Immature natural killer cell (primary cell): ENCODE measurements around the gene ENKD1. TPM values are rescaled to one million over a fixed set of nuclear protein-coding genes. Genes with fewer than 3 reads are reported as not detected.

Experiments used
- DNase-seq, 3 donors: peaks; one replicate each; pipeline ENCODE4 v3.0.0; 2022; ENCODE audit warnings: mixed read lengths in 1 of 3
- H3K27ac Mint-ChIP-seq, 6 donors: one replicate each; pipeline ENCODE4 v1.8.0; 2020; ENCODE audit warnings: mixed read lengths in 6 of 6, mild to moderate bottlenecking in 5 of 6, inconsistent platforms in 4 of 6, moderate library complexity in 3 of 6
- H3K27me3 Mint-ChIP-seq, 3 donors: one replicate each; pipeline ENCODE4 v1.8.0; 2020 to 2021; ENCODE audit warnings: low read depth in 3 of 3, mild to moderate bottlenecking in 3 of 3, mixed read lengths in 3 of 3, moderate library complexity in 3 of 3, inconsistent platforms in 1 of 3
- H3K36me3 Mint-ChIP-seq, 3 donors: one replicate each; pipeline ENCODE4 v1.8.0; 2020; ENCODE audit warnings: mixed read lengths in 3 of 3, inconsistent platforms in 2 of 3, mild to moderate bottlenecking in 2 of 3
- H3K4me1 Mint-ChIP-seq, 2 donors: one replicate each; pipeline ENCODE4 v1.8.0; 2020; ENCODE audit warnings: inconsistent platforms in 2 of 2, mild to moderate bottlenecking in 2 of 2, mixed read lengths in 2 of 2, moderate library complexity in 1 of 2
- H3K4me3 Mint-ChIP-seq, 5 donors: one replicate each; pipeline ENCODE4 v1.8.0; 2020; ENCODE audit warnings: mild to moderate bottlenecking in 5 of 5, mixed read lengths in 5 of 5, inconsistent platforms in 3 of 5, moderate library complexity in 3 of 5
- H3K9me3 Mint-ChIP-seq, 6 donors: one replicate each; pipeline ENCODE4 v1.8.0; 2020; ENCODE audit warnings: mild to moderate bottlenecking in 6 of 6, mixed read lengths in 6 of 6, inconsistent platforms in 4 of 6, moderate library complexity in 3 of 6
- polyA plus RNA-seq, 3 donors: library from polyadenylated mRNA; unstranded; fragments of 300-500 nt; fragmentation: Illumina TruSeq; gene quantifications; one replicate each; pipeline ENCODE4 v1.2.3, GENCODE V29; 2021

The ENKD1 gene
- polyA plus RNA-seq, 3 donors from 2014 or later = 0.43 to 1.9 (median 0.48) TPM

GRCh38 chr16:67656344-67657016 lies 10.1 kb downstream of the ENKD1 start:
- Mint-ChIP-seq H3K27me3 (peaks cover 8 to 12% (median 10%) of the 10 kb centered on the region in 3 donors), H3K4me3 (no peak overlapping the region), H3K36me3 (peaks cover 0 to 3% (median 0%) of the 10 kb centered on the region in 3 donors), H3K9me3 (no peaks in the 10 kb centered on the region), H3K4me1 (peaks cover 9 to 23% of the 10 kb centered on the region in 2 donors), H3K27ac (no peak overlapping the region)
- no peak for DNase-seq

DNA sequence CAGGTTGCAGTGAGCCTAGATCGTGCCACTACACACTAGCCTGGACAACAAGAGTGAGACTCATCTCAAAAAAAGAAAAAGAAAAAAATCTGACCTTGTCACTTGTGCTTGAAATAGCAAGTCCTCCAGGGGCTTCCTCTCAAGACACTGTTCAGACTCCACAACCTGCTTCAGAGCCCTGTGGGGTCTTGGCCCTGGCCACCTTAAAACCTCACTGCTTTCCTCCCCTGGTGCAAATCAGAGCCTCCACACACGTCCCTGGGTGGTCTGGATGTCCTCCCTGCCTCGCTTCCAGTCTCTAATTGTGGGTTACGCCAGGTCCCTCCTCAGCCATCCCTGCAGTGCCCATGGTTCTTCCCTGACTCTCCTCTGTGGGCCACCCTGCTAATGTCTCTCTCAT lies 11.2 kb downstream of the ENKD1 start:
- no peak for DNase-seq
- H3K27ac Mint-ChIP-seq = peak overlapping the region in 5 of 6 donors; percentile 4 to 82 (median 26)
- H3K9me3 Mint-ChIP-seq = no peaks in the 10 kb centered on the region
- H3K27me3 Mint-ChIP-seq = peaks cover 2 to 9% (median 3%) of the 10 kb centered on the region in 3 donors
- peaks cover 9 to 17% of the 10 kb centered on the region in 2 donors for H3K4me1 Mint-ChIP-seq
- no peak overlapping the region for H3K4me3 Mint-ChIP-seq
- peaks cover 6 to 9% (median 6%) of the 10 kb centered on the region in 3 donors for H3K36me3 Mint-ChIP-seq

GRCh38 chr16:67654403-67654911 lies 12.1 kb downstream of the ENKD1 start:
- no peak overlapping the region for H3K4me3 Mint-ChIP-seq
- peaks cover 0 to 7% (median 2%) of the 10 kb centered on the region in 3 donors for H3K27me3 Mint-ChIP-seq
- no peak for DNase-seq
- no peaks in the 10 kb centered on the region for H3K9me3 Mint-ChIP-seq
- H3K27ac Mint-ChIP-seq = peak overlapping the region in 1 of 6 donors; percentile 57
- peaks cover 9 to 16% of the 10 kb centered on the region in 2 donors for H3K4me1 Mint-ChIP-seq
- H3K36me3 Mint-ChIP-seq = peaks cover 9 to 11% (median 10%) of the 10 kb centered on the region in 3 donors

GRCh38 chr16:67653789-67654402 lies 12.7 kb downstream of the ENKD1 start:
- no peak for DNase-seq
- Mint-ChIP-seq H3K9me3 (no peaks in the 10 kb centered on the region), H3K4me1 (peaks cover 3 to 10% of the 10 kb centered on the region in 2 donors), H3K4me3 (peak overlapping the region in 1 of 5 donors; percentile 57), H3K36me3 (peaks cover 9 to 11% (median 10%) of the 10 kb centered on the region in 3 donors), H3K27me3 (peaks cover 0 to 4% (median 2%) of the 10 kb centered on the region in 3 donors), H3K27ac (no peak overlapping the region)

DNA sequence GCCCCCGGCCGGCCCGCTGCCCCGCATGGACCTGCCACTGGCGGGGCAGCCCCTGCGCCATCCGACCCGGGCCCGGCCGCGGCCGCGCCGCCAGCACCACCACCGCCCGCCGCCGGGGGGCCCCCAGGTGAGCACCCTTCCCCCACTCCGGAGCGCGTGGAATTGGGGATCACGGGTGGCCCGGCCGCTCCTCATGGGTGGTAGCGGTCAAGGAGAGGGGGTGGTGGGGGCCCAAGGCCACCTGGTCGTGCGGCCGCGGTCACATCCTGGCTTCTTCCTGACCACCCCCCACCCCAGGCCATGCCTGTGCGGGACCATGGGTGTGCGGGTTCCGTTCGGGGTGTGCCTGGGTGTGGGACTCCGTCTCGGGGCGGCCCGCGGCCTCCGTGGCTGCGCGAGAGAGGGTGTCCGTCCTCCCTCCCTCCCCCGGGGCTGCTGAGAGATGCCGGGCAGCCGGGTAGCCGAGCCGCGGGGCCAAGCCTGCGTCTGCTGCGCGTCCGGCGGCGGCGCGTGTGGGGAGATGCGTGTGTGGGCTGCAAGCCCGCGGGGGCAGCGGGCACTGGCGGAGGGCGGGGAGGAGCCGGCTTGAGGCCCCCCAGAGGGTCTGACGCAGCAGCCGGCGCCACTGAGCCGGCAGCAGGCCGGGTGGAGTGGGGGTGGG lies 13.3 kb downstream of the ENKD1 start:
- Mint-ChIP-seq H3K9me3 (no peaks in the 10 kb centered on the region), H3K4me1 (peaks cover 0 to 4% of the 10 kb centered on the region in 2 donors), H3K4me3 (no peak overlapping the region), H3K27ac (no peak overlapping the region), H3K27me3 (peaks cover 0 to 2% (median 2%) of the 10 kb centered on the region in 3 donors), H3K36me3 (peaks cover 9 to 11% (median 10%) of the 10 kb centered on the region in 3 donors)
- no peak for DNase-seq

- peaks cover 9 to 11% (median 10%) of the 10 kb centered on the region in 3 donors for H3K36me3 Mint-ChIP-seq
- H3K27ac Mint-ChIP-seq = no peak overlapping the region
- H3K9me3 Mint-ChIP-seq = no peaks in the 10 kb centered on the region
These were observed 13.9 kb downstream of the ENKD1 start for GRCh38 chr16:67652578-67653127.

DNA sequence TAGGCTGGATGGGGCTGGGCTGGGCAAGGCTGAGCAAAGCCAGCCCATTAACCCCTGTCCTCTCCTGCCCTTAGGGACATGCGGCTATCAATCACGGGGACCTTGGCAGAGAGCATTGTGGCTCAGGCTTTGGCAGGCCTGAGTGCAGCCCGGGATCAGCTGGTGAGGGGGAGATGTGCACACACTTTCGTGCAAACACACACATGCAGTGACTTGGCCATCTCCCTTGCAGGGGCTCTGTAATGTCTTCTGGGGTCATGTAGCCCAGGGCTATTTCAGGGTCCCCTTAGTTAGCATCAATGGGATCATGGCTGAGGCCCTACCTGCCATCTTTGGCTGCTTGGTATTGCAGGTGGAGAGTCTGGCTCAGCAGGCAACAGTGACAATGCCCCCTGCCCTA lies 14.7 kb downstream of the ENKD1 start:
- DNase-seq = no peak
- Mint-ChIP-seq H3K4me3 (no peak overlapping the region), H3K27ac (peak overlapping the region in 1 of 6 donors; percentile 49), H3K36me3 (peaks cover 9 to 11% (median 10%) of the 10 kb centered on the region in 3 donors), H3K4me1 (peaks cover 0 to 4% of the 10 kb centered on the region in 2 donors), H3K9me3 (no peaks in the 10 kb centered on the region), H3K27me3 (peaks cover 0 to 4% (median 2%) of the 10 kb centered on the region in 3 donors)

More at GRCh38 chr16:67652578-67653127, 13.9 kb downstream of the ENKD1 start:
- Mint-ChIP-seq H3K4me1 (peaks cover 0 to 4% of the 10 kb centered on the region in 2 donors), H3K27me3 (peaks cover 0 to 2% (median 2%) of the 10 kb centered on the region in 3 donors), H3K4me3 (no peak overlapping the region)
- DNase-seq = no peak

DNA sequence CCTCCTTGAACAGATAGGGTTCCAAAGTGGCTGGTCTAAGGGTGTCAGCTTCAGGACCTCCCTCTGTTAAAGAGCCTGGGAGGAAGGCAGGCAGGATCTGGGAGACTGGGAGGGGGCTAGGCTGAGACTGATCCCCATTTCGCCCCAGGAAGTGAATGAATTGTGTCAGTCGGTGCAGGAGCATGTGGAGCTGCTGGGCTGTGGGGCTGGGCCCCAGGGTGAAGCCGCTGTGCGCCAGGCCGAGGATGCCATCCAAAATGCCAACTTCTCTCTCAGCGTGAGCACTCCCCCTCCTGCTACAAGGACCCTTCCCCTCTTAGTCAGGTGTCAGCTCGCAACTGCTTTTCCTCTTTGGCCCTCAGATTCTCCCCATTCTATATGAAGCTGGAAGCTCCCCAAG lies 15.5 kb downstream of the ENKD1 start:
- peaks cover 9 to 11% (median 10%) of the 10 kb centered on the region in 3 donors for H3K36me3 Mint-ChIP-seq

DNA sequence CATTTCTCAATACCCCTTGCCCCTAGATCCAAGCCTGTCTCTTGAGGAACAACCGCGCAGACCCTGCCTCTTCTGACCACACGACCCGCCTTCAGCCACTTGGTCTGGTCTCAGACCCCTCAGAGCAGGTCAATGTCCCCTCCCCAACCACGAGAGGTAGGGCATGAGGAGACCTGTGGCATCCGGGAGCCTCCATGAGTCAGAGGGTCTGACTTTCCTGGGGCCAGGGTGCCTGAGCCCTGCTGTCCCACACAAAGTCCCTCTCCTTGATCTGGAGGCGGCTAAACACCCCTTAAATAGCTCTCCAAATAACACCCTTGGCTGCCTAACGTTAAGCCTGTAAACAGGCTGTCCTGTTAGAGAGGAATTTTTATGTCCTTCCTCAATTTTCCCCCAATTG lies 16.5 kb downstream of the ENKD1 start:
- Mint-ChIP-seq H3K27me3 (peaks cover 0 to 2% (median 0%) of the 10 kb centered on the region in 3 donors), H3K9me3 (no peaks in the 10 kb centered on the region), H3K36me3 (peaks cover 9 to 11% (median 10%) of the 10 kb centered on the region in 3 donors), H3K27ac (peak overlapping the region in 1 of 6 donors; percentile 43), H3K4me1 (peaks cover 0 to 10% of the 10 kb centered on the region in 2 donors), H3K4me3 (no peak overlapping the region)
- DNase-seq = no peak

More for the DNA sequence above, 15.5 kb downstream of the ENKD1 start:
- Mint-ChIP-seq H3K27ac (no peak overlapping the region), H3K27me3 (peaks cover 0 to 2% (median 2%) of the 10 kb centered on the region in 3 donors), H3K4me3 (no peak overlapping the region), H3K9me3 (no peaks in the 10 kb centered on the region), H3K4me1 (peaks cover 0 to 6% of the 10 kb centered on the region in 2 donors)
- DNase-seq = no peak

DNA sequence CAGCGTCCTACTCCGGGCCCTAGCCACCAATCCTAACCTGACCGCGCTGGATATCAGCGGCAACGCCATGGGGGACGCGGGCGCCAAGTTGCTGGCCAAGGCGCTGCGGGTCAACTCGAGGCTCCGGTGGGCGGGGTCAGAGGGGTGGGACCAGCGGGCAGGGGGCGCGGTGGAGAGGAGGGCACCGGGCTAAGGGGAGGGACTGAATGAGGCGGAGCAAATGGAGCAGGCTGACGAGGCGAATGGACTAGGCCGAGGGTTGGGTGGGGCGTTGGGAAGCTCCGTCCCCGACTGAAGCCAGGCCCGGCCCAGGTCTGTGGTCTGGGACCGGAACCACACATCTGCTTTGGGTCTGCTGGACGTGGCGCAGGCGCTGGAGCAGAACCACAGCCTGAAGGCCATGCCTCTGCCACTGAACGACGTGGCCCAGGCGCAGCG lies 17.0 kb downstream of the ENKD1 start:
- Mint-ChIP-seq H3K9me3 (no peaks in the 10 kb centered on the region), H3K4me1 (peaks cover 0 to 10% of the 10 kb centered on the region in 2 donors), H3K4me3 (no peak overlapping the region), H3K27ac (no peak overlapping the region), H3K27me3 (peaks cover 0 to 2% (median under 1%) of the 10 kb centered on the region in 3 donors), H3K36me3 (peaks cover 9 to 11% (median 10%) of the 10 kb centered on the region in 3 donors)
- DNase-seq = no peak

GRCh38 chr16:67648764-67649407 lies 17.7 kb downstream of the ENKD1 start:
- peaks cover 0 to 2% (median 2%) of the 10 kb centered on the region in 3 donors for H3K27me3 Mint-ChIP-seq
- H3K36me3 Mint-ChIP-seq = peaks cover 9 to 11% (median 10%) of the 10 kb centered on the region in 3 donors
- no peak for DNase-seq
- H3K27ac Mint-ChIP-seq = no peak overlapping the region
- no peaks in the 10 kb centered on the region for H3K9me3 Mint-ChIP-seq
- H3K4me3 Mint-ChIP-seq = no peak overlapping the region
- H3K4me1 Mint-ChIP-seq = peaks cover 0 to 14% of the 10 kb centered on the region in 2 donors

GRCh38 chr16:67648088-67648763 lies 18.3 kb downstream of the ENKD1 start:
- H3K27ac Mint-ChIP-seq = no peak overlapping the region
- DNase-seq = no peak
- peaks cover 0 to 15% of the 10 kb centered on the region in 2 donors for H3K4me1 Mint-ChIP-seq
- H3K4me3 Mint-ChIP-seq = no peak overlapping the region
- H3K27me3 Mint-ChIP-seq = peaks cover 0 to 2% (median 2%) of the 10 kb centered on the region in 3 donors
- no peaks in the 10 kb centered on the region for H3K9me3 Mint-ChIP-seq
- H3K36me3 Mint-ChIP-seq = peaks cover 9 to 11% (median 10%) of the 10 kb centered on the region in 3 donors
